DMS53 (cell line): ENCODE data around the gene CYP2C19.
"Not testable (repeated sequence)": the region's sequence is repeated elsewhere in the genome, so short reads cannot be mapped to it uniquely, and the experiment has no call there.

ENCODE experiments used
- DNase-seq: peaks from one replicate; lab custom pipeline; 2025; lab: John Stamatoyannopoulos, UW

The CYP2C19 gene

GRCh38 chr10:94879214-94879613 is 116.7 kb downstream of the CYP2C19 start:
- DNase-seq = no peak

DNA sequence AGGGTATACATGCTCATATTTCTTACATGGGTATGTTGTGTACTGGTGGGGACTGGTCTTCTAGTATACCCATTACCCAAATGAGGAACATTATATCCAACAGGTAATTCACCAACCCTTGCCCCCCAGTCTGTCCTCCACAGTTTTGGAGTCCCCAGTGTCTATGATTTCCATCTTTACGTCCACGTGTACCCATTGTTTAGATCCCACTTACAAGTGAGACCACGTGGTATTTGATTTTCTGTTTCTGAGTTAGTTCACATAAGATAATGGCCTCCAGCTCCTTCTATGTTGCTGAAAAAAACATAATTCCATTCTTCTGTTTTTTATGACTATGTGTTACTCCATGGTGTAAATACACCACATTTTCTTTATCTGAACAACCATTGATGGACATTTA is 126.6 kb downstream of the CYP2C19 start:
- DNase-seq = no peak

- DNase-seq = no peak
Observed at GRCh38 chr10:94890264-94891022, 128.0 kb downstream of the CYP2C19 start.

DNA sequence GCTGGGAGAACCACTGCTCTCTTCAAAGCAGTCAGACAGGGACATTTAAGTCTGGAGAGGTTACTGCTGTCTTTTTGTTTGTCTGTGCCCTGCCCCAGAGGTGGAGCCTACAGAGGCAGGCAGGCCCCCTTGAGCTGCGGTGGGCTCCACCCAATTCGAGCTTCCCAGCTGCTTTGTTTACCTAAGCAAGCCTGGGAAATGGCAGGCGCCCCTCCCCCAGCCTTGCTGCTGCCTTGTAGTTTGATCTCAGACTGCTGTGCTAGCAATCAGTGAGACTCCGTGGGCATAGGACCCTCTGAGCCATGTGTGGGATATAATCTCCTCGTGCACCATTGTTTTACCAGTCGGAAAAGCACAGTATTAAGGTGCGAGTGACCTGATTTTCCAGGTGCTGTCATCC is 135.9 kb downstream of the CYP2C19 start:
- DNase-seq = not testable (repeated sequence)

GRCh38 chr10:94902080-94902479 is 139.6 kb downstream of the CYP2C19 start:
- DNase-seq = no peak

DNA sequence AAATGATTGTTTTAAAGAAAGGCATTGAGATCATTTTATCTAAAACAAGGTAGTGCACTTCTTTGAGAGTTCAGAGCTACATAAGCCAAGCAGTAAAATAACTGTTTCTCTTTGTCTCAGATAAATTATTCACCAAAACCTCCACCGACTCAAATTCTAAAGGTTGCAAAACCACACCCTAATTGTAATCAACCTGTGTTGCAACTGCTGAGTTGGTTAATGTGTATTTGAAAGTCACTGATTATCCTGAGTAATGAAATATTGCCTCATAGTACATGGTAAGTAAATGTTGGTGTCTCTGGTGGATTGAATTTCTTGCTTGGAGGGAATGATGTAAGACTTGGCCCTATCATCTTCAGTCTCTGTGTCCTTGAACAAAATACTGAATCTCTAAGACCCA is 140.1 kb downstream of the CYP2C19 start:
- DNase-seq = peak; percentile 6
